Body of pancreas (tissue), 4 donors: Measurements from ENCODE around the gene PER3. TPM values are rescaled to one million over a fixed set of nuclear protein-coding genes. Genes with fewer than 3 reads are reported as not detected.

Experiments
- ATAC-seq: fragments of 150-250 bp; one replicate; pipeline ENCODE4 v1.9.1; 2016
- DNase-seq, 4 donors: peaks; one replicate each; pipeline ENCODE4 v3.0.0-alpha.2; 2019
- H3K27ac ChIP-seq, 4 donors: fragments of 200-600 bp; sonication (generic); 1 replicate in 3 of 4; 2 replicates in 1 of 4; pipeline versions ENCODE4 v1.5.1 to v1.6.1; 2016 to 2019; ENCODE audit warnings: mild to moderate bottlenecking in 1 of 4, mixed read lengths in 1 of 4, moderate library complexity in 1 of 4
- H3K27me3 ChIP-seq, 2 donors: fragments of 200-600 bp; sonication (generic); one replicate each; pipeline ENCODE4 v1.6.0; 2016; ENCODE audit warnings: mild to moderate bottlenecking in 1 of 2
- H3K36me3 ChIP-seq, 2 donors: fragments of 200-600 bp; sonication (generic); replicated peaks in 1 of 2; 2 replicates each; pipeline ENCODE4 v1.5.1; 2016; ENCODE audit warnings: low read depth in 2 of 2; ENCODE audit not compliant: insufficient read depth in 1 of 2
- H3K4me1 ChIP-seq: fragments of 200-600 bp; sonication (generic); one replicate; pipeline ENCODE4 v1.6.0; 2016
- H3K4me3 ChIP-seq, 2 donors: fragments of 200-600 bp; sonication (generic); 1 replicate in 1 of 2; 2 replicates in 1 of 2; pipeline ENCODE4 v1.5.1; 2016 to 2019
- H3K9me3 ChIP-seq, 3 donors: fragments of 200-600 bp; sonication (generic); 1 replicate in 2 of 3; 2 replicates in 1 of 3; pipeline ENCODE4 v1.5.1; 2016
- CTCF ChIP-seq, 7 experiments: fragments of 450-650 bp in 4 of 7; fragments of 200-600 bp in 3 of 7; sonication (generic) in 3 of 7; IDR thresholded peaks; one replicate each; pipeline ENCODE4 v1.5.1; 2016 to 2019; ENCODE audit warnings: antibody characterized with exemption in 7 of 7
- POLR2A ChIP-seq, 3 donors: fragments of 450-650 bp; IDR thresholded peaks; one replicate each; pipeline ENCODE4 v1.6.1; 2016; ENCODE audit warnings: antibody characterized with exemption in 3 of 3, mild to moderate bottlenecking in 2 of 3
- WGBS, 2 donors: methylation state at CpG; one replicate each; pipeline ENCODE4 v1.1.5; 2017; 5-methylcytosine and 5-hydroxymethylcytosine counted together
- intact Hi-C: fragments of 100-400 bp; cut with DNase I; formaldehyde crosslinking; loops from one replicate; pipeline ENCODE4 v1.15.1; 2023
- total RNA-seq, 2 donors: library from RNA; depleted of rRNA; stranded (reverse); fragments of >200 nt; gene quantifications; one replicate each; pipeline ENCODE4 v1.1.0, GENCODE V29; 2016

PER3 gene
- total RNA-seq, 2 donors from 2014 or later, result 10.4 to 11.9 TPM

- DNase-seq (no peak), ATAC-seq (no peak)
- intact Hi-C loops, result loop anchor here (10.0 kb wide), 1 partner anchor 217 kb away; no protein-coding TSS in a partner anchor
- TF ChIP-seq CTCF (IDR thresholded peaks at IDR 0.05), result no peak
- TF ChIP-seq POLR2A (IDR thresholded peaks at IDR 0.05), result no peak
- Histone ChIP-seq H3K4me1 (no peaks in the 10 kb centered on the region), H3K9me3 (no peaks in the 10 kb centered on the region), H3K27me3 (no peaks in the 10 kb centered on the region), H3K36me3 (no peaks in the 10 kb centered on the region), H3K4me3 (no peak overlapping the region), H3K27ac (no peak overlapping the region)
- 55 to 58% methylated on average over 8 to 9 of the region's 9 CpGs for WGBS, 2 donors
Measured at GRCh38 chr1:7891804-7892203, 107.7 kb downstream of the PER3 start.

GRCh38 chr1:7893529-7894180 lies 109.6 kb downstream of the PER3 start:
- H3K4me3 ChIP-seq, result no peak overlapping the region
- H3K9me3 ChIP-seq, result no peaks in the 10 kb centered on the region
- ATAC-seq, result no peak
- no peaks in the 10 kb centered on the region for H3K4me1 ChIP-seq
- no peak for TF ChIP-seq CTCF (IDR thresholded peaks at IDR 0.05)
- TF ChIP-seq POLR2A (IDR thresholded peaks at IDR 0.05), result no peak
- no peak for DNase-seq
- H3K27ac ChIP-seq, result no peak overlapping the region
- intact Hi-C loops, result loop anchor here (10.0 kb wide), 1 partner anchor 219 kb away; no protein-coding TSS in a partner anchor
- WGBS, 2 donors, result 75 to 76% methylated on average over 13 of the region's 13 CpGs
- no peaks in the 10 kb centered on the region for H3K27me3 ChIP-seq
- no peaks in the 10 kb centered on the region for H3K36me3 ChIP-seq

Other genes starting within 250 kb of the PER3 start
- gene VAMP3, start 13.0 kb upstream of the PER3 start, total RNA-seq, result 10 to 100 TPM; 28.0 to 43.3 TPM
- gene UTS2, start 68.8 kb downstream of the PER3 start, total RNA-seq, result not detected
- gene TNFRSF9, start 156.5 kb downstream of the PER3 start, total RNA-seq, result under 1 TPM in 1 of 2 donors, not detected in 1; under 0.01 TPM
- 100 to 1,000 TPM in 1 of 2 donors, 10 to 100 TPM in 1; 88.3 to 110 TPM for gene PARK7, start 177.4 kb downstream of the PER3 start, total RNA-seq
- gene ERRFI1, start 242.0 kb downstream of the PER3 start, total RNA-seq, result 100 to 1,000 TPM; 127 to 273 TPM